T-cell (primary cell): ENCODE data around the gene KCNT1. TPM values are rescaled to one million over a fixed set of nuclear protein-coding genes. Genes with fewer than 3 reads are reported as not detected.

Experiments
- ATAC-seq, 4 experiments: fragments of 200-7000 bp in 3 of 4; fragments of 150-1000 bp in 1 of 4; cut with Tn5 transposase; replicated peaks in 1 of 4; 1 replicate in 3 of 4; 2 replicates in 1 of 4; pipeline ENCODE4 v1.10.0; 2021; ENCODE audit warnings: moderate library complexity in 3 of 4, mild to moderate bottlenecking in 2 of 4, moderate number of reproducible peaks in 1 of 4
- CTCF ChIA-PET, 2 donors: fragments of 300-600 bp; sonication (Branson Sonifier 250); formaldehyde crosslinking; loops; one replicate each; lab custom pipeline; 2022; ENCODE audit warnings: antibody characterized with exemption in 2 of 2; lab: Charles Lee
- POLR2A ChIA-PET, 2 donors: fragments of 300-600 bp; sonication (Branson Sonifier 250); formaldehyde crosslinking; loops; one replicate each; lab custom pipeline; 2022; ENCODE audit warnings: antibody characterized with exemption in 2 of 2; lab: Charles Lee
- DNase-seq, 35 experiments: peaks; one replicate each; pipeline versions ENCODE4 v3.0.0 to v3.0.0-alpha.2; 2013 to 2023
- H3K27ac ChIP-seq: one replicate; pipeline ENCODE4 v1.5.1; 2013; ENCODE audit warnings: low read length
- H3K27me3 ChIP-seq, 2 experiments: replicated peaks in 1 of 2; 1 replicate in 1 of 2; 2 replicates in 1 of 2; pipeline versions ENCODE4 v1.6.1 to v1.7.0; 2013; ENCODE audit warnings: low read length in 1 of 2, mixed read lengths in 1 of 2; ENCODE audit not compliant: control insufficient read depth in 2 of 2, insufficient read depth in 2 of 2; ENCODE audit errors: extremely low read depth in 1 of 2
- H3K36me3 ChIP-seq, 2 donors: 1 replicate in 1 of 2; 2 replicates in 1 of 2; pipeline versions ENCODE4 v1.6.1 to v1.7.0; 2013; ENCODE audit warnings: low read length in 1 of 2; ENCODE audit not compliant: control insufficient read depth in 2 of 2, insufficient read depth in 1 of 2; ENCODE audit errors: extremely low read depth in 1 of 2
- H3K4me1 ChIP-seq, 2 experiments: 1 replicate in 1 of 2; 2 replicates in 1 of 2; pipeline versions ENCODE4 v1.6.1 to v1.7.0; 2013; ENCODE audit warnings: low read length in 2 of 2, mixed read lengths in 1 of 2; ENCODE audit not compliant: insufficient read depth in 2 of 2, control insufficient read depth in 1 of 2; ENCODE audit errors: extremely low read depth in 1 of 2
- H3K4me3 ChIP-seq, 2 donors: 1 replicate in 1 of 2; 2 replicates in 1 of 2; pipeline versions ENCODE4 v1.5.1 to v1.7.0; 2013; ENCODE audit warnings: mild to moderate bottlenecking in 2 of 2, low read length in 1 of 2, moderate library complexity in 1 of 2; ENCODE audit not compliant: control insufficient read depth in 1 of 2; ENCODE audit errors: extremely low read depth in 1 of 2
- H3K9me3 ChIP-seq: 2 replicates; pipeline ENCODE4 v1.7.0; 2013
- H3K27ac Mint-ChIP-seq, 2 donors: one replicate each; pipeline ENCODE4 v1.8.0; 2020 to 2021; ENCODE audit warnings: mild to moderate bottlenecking in 2 of 2, mixed read lengths in 2 of 2
- H3K27me3 Mint-ChIP-seq, 2 donors: one replicate each; pipeline ENCODE4 v1.8.0; 2021 to 2022; ENCODE audit warnings: mixed read lengths in 2 of 2
- H3K36me3 Mint-ChIP-seq: one replicate; pipeline ENCODE4 v1.8.0; 2021; ENCODE audit warnings: mixed read lengths
- H3K4me1 Mint-ChIP-seq, 3 donors: one replicate each; pipeline ENCODE4 v1.8.0; 2020 to 2022; ENCODE audit warnings: mixed read lengths in 3 of 3, mild to moderate bottlenecking in 1 of 3
- H3K4me3 Mint-ChIP-seq, 3 donors: one replicate each; pipeline ENCODE4 v1.8.0; 2020 to 2022; ENCODE audit warnings: mild to moderate bottlenecking in 3 of 3, mixed read lengths in 3 of 3, moderate library complexity in 3 of 3
- H3K9me3 Mint-ChIP-seq, 3 donors: one replicate each; pipeline ENCODE4 v1.8.0; 2020 to 2022; ENCODE audit warnings: mixed read lengths in 3 of 3
- WGBS: methylation state at CpG from one replicate; pipeline ENCODE4 v1.1.5; 2013; ENCODE audit warnings: missing lambda C conversion rate; ENCODE audit not compliant: insufficient coverage; 5-methylcytosine and 5-hydroxymethylcytosine counted together
- total RNA-seq, 35 experiments: library from RNA in 6 of 35; stranded (reverse) in 6 of 35; fragments of 120-200 nt in 1 of 35; gene quantifications; one replicate each; pipeline versions ENCODE4 v1.2.1 to v1.2.4 and lab custom pipeline; 2013 to 2026

The KCNT1 gene
- total RNA-seq (under 1 TPM in 3 of 5 donors, not detected in 2; 0.07 to 0.54 (median 0.16) TPM), total RNA-seq (lab: John Stamatoyannopoulos, UW) (0 to 1.1 (median 0.26) reads per million in 29 experiments)
- 0.31 TPM for total RNA-seq (2013)

DNA sequence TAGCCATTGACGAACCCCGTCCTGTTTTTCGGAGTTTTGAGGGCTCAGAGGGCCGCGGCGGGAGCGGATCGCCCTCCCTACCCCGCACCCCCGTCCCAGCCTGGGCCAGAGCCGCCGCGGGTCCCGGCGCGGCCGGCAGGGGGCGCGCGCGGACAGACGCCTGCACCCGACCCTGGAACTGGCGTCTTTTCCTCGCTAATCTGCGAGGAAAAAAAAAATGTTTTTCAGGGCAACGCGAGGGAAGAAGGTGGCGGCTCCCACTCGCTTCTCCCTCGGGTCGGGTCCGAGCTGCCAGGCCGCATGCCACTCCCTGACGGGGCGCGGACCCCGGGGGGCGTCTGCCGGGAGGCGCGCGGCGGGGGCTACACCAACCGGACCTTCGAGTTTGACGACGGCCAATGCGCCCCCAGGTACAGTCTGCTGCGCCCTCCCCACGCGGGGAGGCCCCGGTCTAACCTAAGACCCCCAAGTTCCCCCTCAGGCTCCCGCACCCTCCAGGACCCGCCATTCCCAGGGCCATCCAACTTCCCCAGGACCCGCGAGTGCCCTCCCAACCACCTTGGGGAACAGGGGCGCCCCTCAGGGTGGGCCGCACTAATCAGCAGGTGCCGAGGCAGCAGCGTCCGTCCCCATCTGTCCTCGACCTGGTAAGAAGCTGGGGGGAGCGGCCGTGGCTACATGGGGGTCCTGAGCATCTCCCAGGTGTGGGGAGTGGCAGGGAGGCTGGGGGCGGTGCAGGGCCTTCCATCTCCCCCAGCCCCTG lies at the start of gene KCNT1:
Gene KCNT1, plus strand, starts transcription at position 227 of the 763 bp plus-strand sequence. Its CDS starts 74 bp downstream, at position 301.
- Histone ChIP-seq H3K4me3 (peak within 1 kb of the TSS in 1 of 2 donors; percentile 29), H3K36me3 (no peaks in the 10 kb centered on the region), H3K9me3 (no peaks in the 10 kb centered on the region), H3K27ac (no peak within 1 kb of the TSS), H3K4me1 (peaks cover 0 to 17% of the 10 kb centered on the region in 2 experiments), H3K27me3 (peaks cover 3 to 62% of the 10 kb centered on the region in 2 experiments)
- H3K9me3 Mint-ChIP-seq = no peaks in the 10 kb centered on the region
- DNase-seq (peak in 31 of 35 experiments; percentile 12 to 66 (median 36)), ATAC-seq (peak; percentile 66 to 79 (median 70))
- H3K4me1 Mint-ChIP-seq = no peaks in the 10 kb centered on the region
- H3K36me3 Mint-ChIP-seq = no peaks in the 10 kb centered on the region
- CTCF ChIA-PET = no interaction called here
- H3K27ac Mint-ChIP-seq = no peak within 1 kb of the TSS
- H3K4me3 Mint-ChIP-seq = no peak within 1 kb of the TSS
- peaks cover 7 to 11% of the 10 kb centered on the region in 2 donors for H3K27me3 Mint-ChIP-seq
- WGBS = 10% methylated on average over 60 of the region's 66 CpGs
- POLR2A ChIA-PET = no interaction called here

- DNase-seq = no peak
- Histone ChIP-seq H3K27me3 (peaks cover 0 to 13% of the 10 kb centered on the region in 2 experiments), H3K27ac (no peak overlapping the region), H3K4me3 (no peak overlapping the region), H3K36me3 (no peaks in the 10 kb centered on the region), H3K9me3 (no peaks in the 10 kb centered on the region), H3K4me1 (no peaks in the 10 kb centered on the region)
- 73% methylated on average over 8 of the region's 8 CpGs for WGBS
- Mint-ChIP-seq H3K36me3 (no peaks in the 10 kb centered on the region), H3K27ac (no peak overlapping the region), H3K27me3 (peaks cover 12 to 19% of the 10 kb centered on the region in 2 donors), H3K4me3 (no peak overlapping the region), H3K4me1 (no peaks in the 10 kb centered on the region), H3K9me3 (peaks cover 0 to 2% (median 0%) of the 10 kb centered on the region in 3 donors)
- ChIA-PET POLR2A (no interaction called here), CTCF (no interaction called here)
- ATAC-seq = no peak
Observed at GRCh38 chr9:135655317-135655716, 46.7 kb upstream of the KCNT1 start.

DNA sequence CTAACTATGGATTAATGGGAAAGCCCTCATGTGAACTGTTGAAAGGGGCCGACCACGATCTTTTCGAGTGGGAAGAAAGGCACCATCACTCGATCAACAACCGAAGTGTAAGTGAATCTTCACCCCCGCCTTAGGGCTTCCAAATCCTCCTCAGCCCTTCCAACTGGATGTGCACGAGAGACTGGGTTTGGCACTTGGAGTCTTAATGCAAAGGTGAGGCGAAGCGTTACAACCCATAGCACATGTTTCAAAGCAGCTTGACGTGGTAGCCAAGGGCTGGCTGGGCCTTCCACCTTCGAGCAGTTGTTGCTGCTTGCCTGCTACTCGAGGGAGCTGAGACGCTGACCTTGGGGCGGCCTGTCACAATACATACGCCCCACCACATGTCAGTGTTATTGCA lies 44.6 kb upstream of the KCNT1 start:
- no peak for DNase-seq
- CTCF ChIA-PET = no interaction called here
- POLR2A ChIA-PET = no interaction called here
- H3K27me3 Mint-ChIP-seq = peaks cover 12 to 19% of the 10 kb centered on the region in 2 donors
- no peak overlapping the region for H3K27ac Mint-ChIP-seq
- no peaks in the 10 kb centered on the region for H3K4me1 Mint-ChIP-seq
- Histone ChIP-seq H3K36me3 (no peaks in the 10 kb centered on the region), H3K4me3 (no peak overlapping the region), H3K9me3 (no peaks in the 10 kb centered on the region), H3K4me1 (no peaks in the 10 kb centered on the region), H3K27ac (no peak overlapping the region), H3K27me3 (peaks cover 0 to 15% of the 10 kb centered on the region in 2 experiments)
- no peak for ATAC-seq
- no peaks in the 10 kb centered on the region for H3K36me3 Mint-ChIP-seq
- no peak overlapping the region for H3K4me3 Mint-ChIP-seq
- H3K9me3 Mint-ChIP-seq = no peaks in the 10 kb centered on the region
- WGBS = 79% methylated on average over 9 of the region's 15 CpGs

- Histone ChIP-seq H3K4me3 (no peak overlapping the region), H3K36me3 (no peaks in the 10 kb centered on the region), H3K4me1 (no peaks in the 10 kb centered on the region), H3K27ac (no peak overlapping the region), H3K9me3 (no peaks in the 10 kb centered on the region), H3K27me3 (peaks cover 0 to 21% of the 10 kb centered on the region in 2 experiments)
- 81% methylated on average over 11 of the region's 13 CpGs for WGBS
- ChIA-PET POLR2A (no interaction called here), CTCF (no interaction called here)
- Mint-ChIP-seq H3K4me1 (no peaks in the 10 kb centered on the region), H3K4me3 (no peak overlapping the region), H3K27me3 (peaks cover 12 to 17% of the 10 kb centered on the region in 2 donors), H3K9me3 (no peaks in the 10 kb centered on the region), H3K27ac (no peak overlapping the region), H3K36me3 (no peaks in the 10 kb centered on the region)
- DNase-seq = no peak
- no peak for ATAC-seq
Observed at GRCh38 chr9:135659252-135659651, 42.7 kb upstream of the KCNT1 start.

GRCh38 chr9:135660407-135660806 lies 41.6 kb upstream of the KCNT1 start:
- Mint-ChIP-seq H3K27me3 (peaks cover 6 to 8% of the 10 kb centered on the region in 2 donors), H3K36me3 (no peaks in the 10 kb centered on the region), H3K27ac (no peak overlapping the region), H3K4me3 (no peak overlapping the region), H3K4me1 (no peaks in the 10 kb centered on the region), H3K9me3 (no peaks in the 10 kb centered on the region)
- H3K36me3 ChIP-seq = no peaks in the 10 kb centered on the region
- DNase-seq (no peak), ATAC-seq (no peak)
- peaks cover 0 to 24% of the 10 kb centered on the region in 2 experiments for H3K27me3 ChIP-seq
- ChIA-PET POLR2A (no interaction called here), CTCF (no interaction called here)
- no peaks in the 10 kb centered on the region for H3K4me1 ChIP-seq
- 90% methylated on average over 17 of the region's 22 CpGs for WGBS
- H3K9me3 ChIP-seq = no peaks in the 10 kb centered on the region
- H3K4me3 ChIP-seq = no peak overlapping the region
- H3K27ac ChIP-seq = no peak overlapping the region

GRCh38 chr9:135661816-135662560 lies 40.0 kb upstream of the KCNT1 start:
- H3K27ac ChIP-seq = no peak overlapping the region
- ATAC-seq (no peak), DNase-seq (no peak)
- Mint-ChIP-seq H3K4me3 (no peak overlapping the region), H3K4me1 (no peaks in the 10 kb centered on the region), H3K36me3 (no peaks in the 10 kb centered on the region), H3K27me3 (peaks cover 0 to 2% of the 10 kb centered on the region in 2 donors), H3K27ac (no peak overlapping the region), H3K9me3 (no peaks in the 10 kb centered on the region)
- no peak overlapping the region for H3K4me3 ChIP-seq
- ChIA-PET POLR2A (no interaction called here), CTCF (no interaction called here)
- H3K27me3 ChIP-seq = peaks cover 0 to 18% of the 10 kb centered on the region in 2 experiments
- no peaks in the 10 kb centered on the region for H3K9me3 ChIP-seq
- H3K4me1 ChIP-seq = no peaks in the 10 kb centered on the region
- 93% methylated on average over 7 of the region's 19 CpGs for WGBS
- H3K36me3 ChIP-seq = no peaks in the 10 kb centered on the region
